Right cardiac atrium (tissue), 5 donors: ENCODE data around the gene ZHX3. TPM values are rescaled to one million over a fixed set of nuclear protein-coding genes. Genes with fewer than 3 reads are reported as not detected.
"Not testable (repeated sequence)": the region's sequence is repeated elsewhere in the genome, so short reads cannot be mapped to it uniquely, and the experiment has no call there.

ENCODE experiments used
- ATAC-seq, 2 donors: fragments of 200-7000 bp; cut with Tn5 transposase; one replicate each; pipeline versions ENCODE4 v1.8.0 to v1.9.1; 2020; ENCODE audit warnings: moderate library complexity in 2 of 2, mild to moderate bottlenecking in 1 of 2
- DNase-seq, 3 donors: peaks; one replicate each; pipeline ENCODE4 v3.0.0-alpha.2; 2020
- H3K27ac ChIP-seq: one replicate; pipeline ENCODE4 v1.5.1; 2013; ENCODE audit warnings: mild to moderate bottlenecking, low read length, control low read depth, moderate library complexity
- H3K27me3 ChIP-seq: one replicate; pipeline ENCODE4 v1.6.1; 2013; ENCODE audit not compliant: control insufficient read depth, insufficient read depth
- H3K4me1 ChIP-seq: one replicate; pipeline ENCODE4 v1.6.1; 2013; ENCODE audit warnings: low read length; ENCODE audit not compliant: control insufficient read depth, insufficient read depth
- H3K4me3 ChIP-seq: one replicate; pipeline ENCODE4 v1.5.1; 2013; ENCODE audit warnings: low read length, control low read depth
- H3K9me3 ChIP-seq: one replicate; pipeline ENCODE4 v1.6.1; 2013; ENCODE audit warnings: low read length; ENCODE audit not compliant: control insufficient read depth
- WGBS: extraction: QIAGEN DNeasy Blood & Tissue Kit; methylation state at CpG from one replicate; pipeline ENCODE4 v1.1.7; 2013; 5-methylcytosine and 5-hydroxymethylcytosine counted together
- intact Hi-C, 4 donors: fragments of 100-400 bp; cut with DNase I; formaldehyde crosslinking; loops; one replicate each; pipeline versions ENCODE4 v1.11.0 to v1.14.0; 2022 to 2023
- polyA plus RNA-seq: library from polyadenylated mRNA; stranded (reverse); fragments of 200-250 nt; gene quantifications from one replicate; pipeline ENCODE4 v1.2.3, GENCODE V29; 2013
- total RNA-seq, 4 donors: library from RNA; stranded (reverse); fragmentation: NEBNext Ultra II Directional; extraction: Animal tissue kit (Norgen Biotek cat#: 25700); gene quantifications; one replicate each; pipeline ENCODE4 v1.2.1, GENCODE V29; 2021
- donor health status: healthy with polysubstance abuse.
- donor health status: DM: no; HTN: yes; CAD: no.
- donor health status: DM: no; HTN: no; CAD: no.
- donor health status: DM: no; HTN: yes; CAD: no; lungs with severe emphysema.
- donor health status: DM: yes; HTN: yes; CAD: no.

ZHX3 gene
- total and polyA plus RNA-seq, 5 donors = 11.6 to 39.7 (median 33.4) TPM

- H3K27ac ChIP-seq = no peak overlapping the region
- H3K4me3 ChIP-seq = no peak overlapping the region
- ATAC-seq = no peak
- H3K4me1 ChIP-seq = peaks cover 3% of the 10 kb centered on the region
- WGBS = 96% methylated on average over 1 of the region's 1 CpG
- H3K27me3 ChIP-seq = no peaks in the 10 kb centered on the region
- H3K9me3 ChIP-seq = no peaks in the 10 kb centered on the region
- intact Hi-C loops = loop anchor here in 1 of 4 donors (10.0 kb wide), 1 partner anchor 49 kb away; no protein-coding TSS in a partner anchor
- no peak for DNase-seq
Measured at GRCh38 chr20:41255655-41256054, 61.9 kb downstream of the ZHX3 start.

- Histone ChIP-seq H3K4me1 (peaks cover 30% of the 10 kb centered on the region), H3K27me3 (no peaks in the 10 kb centered on the region), H3K4me3 (no peak overlapping the region), H3K9me3 (no peaks in the 10 kb centered on the region), H3K27ac (peak overlapping the region; percentile 98)
- DNase-seq (peak; percentile 87 to 92 (median 87)), ATAC-seq (peak; percentile 88 to 93)
- intact Hi-C loops = loop anchor here (5.0 to 10.0 kb wide), 3 partner anchors 55 to 85 kb away; partner anchors contain the start of gene ZHX3 (in 1 of the 4)
- WGBS = 33% methylated on average over 9 of the region's 9 CpGs
Measured at GRCh38 chr20:41249411-41250281, 67.9 kb downstream of the ZHX3 start.

- Histone ChIP-seq H3K4me3 (no peak overlapping the region), H3K27me3 (no peaks in the 10 kb centered on the region), H3K4me1 (peaks cover 36% of the 10 kb centered on the region), H3K27ac (peak overlapping the region; percentile 83), H3K9me3 (no peaks in the 10 kb centered on the region)
- WGBS = 32% methylated on average over 4 of the region's 4 CpGs
- intact Hi-C loops = loop anchor here (5.0 to 10.0 kb wide), 2 partner anchors 69 to 86 kb away; partner anchors contain the start of gene ZHX3 (in 1 of the 4)
- ATAC-seq (peak; percentile 84 to 85), DNase-seq (no peak)
Measured at GRCh38 chr20:41248368-41249024, 69.0 kb downstream of the ZHX3 start.

- intact Hi-C loops = loop anchor here (5.0 to 10.0 kb wide), 2 partner anchors 70 to 87 kb away; partner anchors contain the start of gene ZHX3 (in 1 of the 4)
- 70% methylated on average over 7 of the region's 7 CpGs for WGBS
- H3K4me1 ChIP-seq = peaks cover 36% of the 10 kb centered on the region
- peak overlapping the region; percentile 83 for H3K27ac ChIP-seq
- no peak overlapping the region for H3K4me3 ChIP-seq
- ATAC-seq = no peak
- no peaks in the 10 kb centered on the region for H3K27me3 ChIP-seq
- H3K9me3 ChIP-seq = no peaks in the 10 kb centered on the region
- DNase-seq = no peak
Measured at GRCh38 chr20:41247523-41248367, 69.8 kb downstream of the ZHX3 start.

- H3K4me3 ChIP-seq = no peak overlapping the region
- intact Hi-C loops = loop anchor here (5.0 to 10.0 kb wide), 2 partner anchors 72 to 90 kb away; partner anchors contain the start of gene ZHX3 (in 1 of the 4)
- H3K9me3 ChIP-seq = no peaks in the 10 kb centered on the region
- peaks cover 33% of the 10 kb centered on the region for H3K4me1 ChIP-seq
- H3K27me3 ChIP-seq = no peaks in the 10 kb centered on the region
- WGBS = 47% methylated on average over 2 of the region's 2 CpGs
- peak overlapping the region; percentile 98 for H3K27ac ChIP-seq
- peak in 1 of 3 donors; percentile 51 for DNase-seq
- peak; percentile 34 to 71 for ATAC-seq
Measured at GRCh38 chr20:41245086-41245707, 72.3 kb downstream of the ZHX3 start.

- ATAC-seq (no peak), DNase-seq (no peak)
- Histone ChIP-seq H3K27ac (no peak overlapping the region), H3K9me3 (no peaks in the 10 kb centered on the region), H3K27me3 (no peaks in the 10 kb centered on the region), H3K4me1 (peaks cover 24% of the 10 kb centered on the region), H3K4me3 (no peak overlapping the region)
- 82% methylated on average over 2 of the region's 2 CpGs for WGBS
- intact Hi-C loops = loop anchor here in 3 of 4 donors (10.0 kb wide), 1 partner anchor 92 kb away; no protein-coding TSS in a partner anchor
Measured at GRCh38 chr20:41242807-41243206, 74.7 kb downstream of the ZHX3 start.

- H3K27ac ChIP-seq = no peak overlapping the region
- intact Hi-C loops = loop anchor here in 3 of 4 donors (10.0 kb wide), 1 partner anchor 92 kb away; no protein-coding TSS in a partner anchor
- H3K4me3 ChIP-seq = no peak overlapping the region
- no peaks in the 10 kb centered on the region for H3K9me3 ChIP-seq
- 51% methylated on average over 1 of the region's 1 CpG for WGBS
- ATAC-seq = no peak
- no peaks in the 10 kb centered on the region for H3K27me3 ChIP-seq
- H3K4me1 ChIP-seq = peaks cover 19% of the 10 kb centered on the region
- no peak for DNase-seq
Measured at GRCh38 chr20:41242352-41242751, 75.2 kb downstream of the ZHX3 start.

GRCh38 chr20:41237233-41237632 is 80.3 kb downstream of the ZHX3 start:
- not testable (repeated sequence) for H3K27ac ChIP-seq

GRCh38 chr20:41236818-41237217 is 80.7 kb downstream of the ZHX3 start:
- ATAC-seq, H3K4me3 ChIP-seq, H3K27ac ChIP-seq, DNase-seq, H3K9me3 ChIP-seq, H3K27me3 ChIP-seq, intact Hi-C loops: not testable (repeated sequence)
- 94% methylated on average over 1 of the region's 1 CpG for WGBS
- H3K4me1 ChIP-seq = peaks cover 18% of the 10 kb centered on the region

More at GRCh38 chr20:41237233-41237632, 80.3 kb downstream of the ZHX3 start:
- H3K4me3 ChIP-seq, intact Hi-C loops, H3K27me3 ChIP-seq, ATAC-seq, DNase-seq, H3K9me3 ChIP-seq: not testable (repeated sequence)
- H3K4me1 ChIP-seq = peaks cover 17% of the 10 kb centered on the region
- WGBS = 98% methylated on average over 2 of the region's 3 CpGs

GRCh38 chr20:41234546-41234945 is 83.0 kb downstream of the ZHX3 start:
- peak; percentile 54 to 85 (median 75) for DNase-seq
- intact Hi-C loops = loop anchor here in 2 of 4 donors (5.0 kb wide), 3 partner anchors 57 to 103 kb away; no protein-coding TSS in a partner anchor

More at GRCh38 chr20:41234546-41234945, 83.0 kb downstream of the ZHX3 start:
- no peak overlapping the region for H3K4me3 ChIP-seq
- WGBS = 8% methylated on average over 4 of the region's 4 CpGs
- peak overlapping the region; percentile 95 for H3K27ac ChIP-seq
- ATAC-seq = peak; percentile 27 to 71
- peaks cover 20% of the 10 kb centered on the region for H3K4me1 ChIP-seq
- no peaks in the 10 kb centered on the region for H3K27me3 ChIP-seq
- no peaks in the 10 kb centered on the region for H3K9me3 ChIP-seq
